ENCODE measurements around the gene C19orf73.
"Not testable (repeated sequence)": the region's sequence is repeated elsewhere in the genome, so short reads cannot be mapped to it uniquely, and the experiment has no call there.

Gene C19orf73

GRCh38 chr19:49130325-49130724 is 11.4 kb upstream of the C19orf73 start:
- H3K27me3 ChIP-seq (ENCODE audit: control insufficient read depth, insufficient read depth, low read length), result no peaks in the 10 kb centered on the region
- H3K36me3 ChIP-seq (ENCODE audit: control insufficient read depth, insufficient read depth, low read length), result peaks cover 7% of the 10 kb centered on the region; the same call in 1 of the 2 replicates
- no peak overlapping the region for H3K9ac ChIP-seq (ENCODE audit: low read depth, low read length)
- H3K4me1 ChIP-seq (ENCODE audit: control insufficient read depth, insufficient read depth, low read length), result peaks cover 5% of the 10 kb centered on the region; the same call in 1 of the 2 replicates
- no peak overlapping the region for H3K27ac ChIP-seq (ENCODE audit: low read depth, low read length)
- H3K9me3 ChIP-seq (ENCODE audit: control insufficient read depth, insufficient read depth, low read length), result no peaks in the 10 kb centered on the region
- H3K4me3 ChIP-seq (ENCODE audit: low read depth, low read length), result no peak overlapping the region

- Histone ChIP-seq H3K4me3 (ENCODE audit: low read depth, low read length) (peak overlapping the region; percentile 80; the same call in 1 of the 2 replicates), H3K36me3 (ENCODE audit: control insufficient read depth, insufficient read depth, low read length) (0 out of 2 replicates have a peak, but pooled peaks cover 1% of the 10 kb centered on the region), H3K9me3 (ENCODE audit: control insufficient read depth, insufficient read depth, low read length) (no peaks in the 10 kb centered on the region), H3K27ac (ENCODE audit: low read depth, low read length) (no peak overlapping the region), H3K27me3 (ENCODE audit: control insufficient read depth, insufficient read depth, low read length) (no peaks in the 10 kb centered on the region), H3K4me1 (ENCODE audit: control insufficient read depth, insufficient read depth, low read length) (peaks cover 5% of the 10 kb centered on the region; the same call in 1 of the 2 replicates), H3K9ac (ENCODE audit: low read depth, low read length) (no peak overlapping the region)
Observed at GRCh38 chr19:49129238-49129583, 10.3 kb upstream of the C19orf73 start.

GRCh38 chr19:49128545-49129237 is 9.7 kb upstream of the C19orf73 start:
- Histone ChIP-seq H3K27ac (ENCODE audit: low read depth, low read length) (no peak overlapping the region), H3K4me1 (ENCODE audit: control insufficient read depth, insufficient read depth, low read length) (peaks cover 5% of the 10 kb centered on the region; the same call in 1 of the 2 replicates), H3K9me3 (ENCODE audit: control insufficient read depth, insufficient read depth, low read length) (no peaks in the 10 kb centered on the region), H3K9ac (ENCODE audit: low read depth, low read length) (no peak overlapping the region), H3K4me3 (ENCODE audit: low read depth, low read length) (peak overlapping the region; percentile 80), H3K27me3 (ENCODE audit: control insufficient read depth, insufficient read depth, low read length) (no peaks in the 10 kb centered on the region), H3K36me3 (ENCODE audit: control insufficient read depth, insufficient read depth, low read length) (no peaks in the 10 kb centered on the region)

GRCh38 chr19:49127674-49128544 is 9.0 kb upstream of the C19orf73 start:
- Histone ChIP-seq H3K4me1 (ENCODE audit: control insufficient read depth, insufficient read depth, low read length) (peaks cover 5% of the 10 kb centered on the region; the same call in 1 of the 2 replicates), H3K27me3 (ENCODE audit: control insufficient read depth, insufficient read depth, low read length) (no peaks in the 10 kb centered on the region), H3K9ac (ENCODE audit: low read depth, low read length) (0 out of 2 replicates have a peak overlapping the region, but pooled peaks have one; percentile 41), H3K4me3 (ENCODE audit: low read depth, low read length) (peak overlapping the region; percentile 80), H3K36me3 (ENCODE audit: control insufficient read depth, insufficient read depth, low read length) (no peaks in the 10 kb centered on the region), H3K9me3 (ENCODE audit: control insufficient read depth, insufficient read depth, low read length) (no peaks in the 10 kb centered on the region), H3K27ac (ENCODE audit: low read depth, low read length) (peak overlapping the region; percentile 47)

DNA sequence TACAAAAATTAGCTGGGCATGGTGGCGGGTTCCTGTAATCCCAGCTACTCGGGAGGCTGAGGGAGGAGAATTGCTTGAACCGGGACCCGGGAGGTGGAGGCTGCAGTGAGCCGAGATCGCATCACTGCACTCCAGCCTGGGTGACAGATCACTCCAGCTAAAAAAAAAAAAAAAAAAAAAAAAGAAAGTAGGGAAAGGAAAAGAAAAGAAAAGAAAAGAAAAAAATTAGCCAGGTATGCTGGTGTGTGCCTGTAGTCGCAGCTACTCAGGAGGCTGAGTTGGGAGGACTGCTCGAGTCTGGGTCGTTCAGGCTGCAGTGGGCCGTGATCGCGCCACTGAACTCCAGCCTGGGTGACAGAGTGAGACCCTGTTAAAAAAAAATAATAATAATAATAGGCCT is 8.3 kb upstream of the C19orf73 start:
- not testable (repeated sequence) for H3K4me3 ChIP-seq (ENCODE audit: low read depth, low read length); H3K9ac ChIP-seq (ENCODE audit: low read depth, low read length); H3K4me1 ChIP-seq (ENCODE audit: control insufficient read depth, insufficient read depth, low read length); H3K27ac ChIP-seq (ENCODE audit: low read depth, low read length); H3K36me3 ChIP-seq (ENCODE audit: control insufficient read depth, insufficient read depth, low read length); H3K27me3 ChIP-seq (ENCODE audit: control insufficient read depth, insufficient read depth, low read length); H3K9me3 ChIP-seq (ENCODE audit: control insufficient read depth, insufficient read depth, low read length)

DNA sequence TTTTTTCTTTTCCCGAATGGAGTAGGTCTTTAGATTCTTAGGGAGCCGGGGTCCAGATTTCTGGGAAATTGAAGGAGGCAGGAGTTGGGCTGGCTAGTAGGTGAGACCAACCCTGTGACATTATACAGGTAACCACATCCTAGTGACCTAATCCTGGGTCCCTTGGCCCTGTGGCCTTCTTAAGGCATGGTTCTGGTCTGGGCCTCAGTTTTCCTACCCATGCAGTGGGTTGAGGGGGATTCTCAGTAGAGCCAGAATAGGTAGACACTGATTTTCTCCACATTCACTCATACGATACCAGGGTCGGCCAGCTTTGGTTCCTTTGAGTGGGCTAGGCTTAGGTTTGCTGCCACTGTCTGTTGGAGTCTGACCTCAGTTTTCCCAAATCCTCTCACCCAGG is 7.6 kb upstream of the C19orf73 start:
- H3K27ac ChIP-seq (ENCODE audit: low read depth, low read length), result no peak overlapping the region
- H3K4me1 ChIP-seq (ENCODE audit: control insufficient read depth, insufficient read depth, low read length), result no peaks in the 10 kb centered on the region; the same call in 1 of the 2 replicates
- no peaks in the 10 kb centered on the region for H3K36me3 ChIP-seq (ENCODE audit: control insufficient read depth, insufficient read depth, low read length)
- no peaks in the 10 kb centered on the region for H3K27me3 ChIP-seq (ENCODE audit: control insufficient read depth, insufficient read depth, low read length)
- no peaks in the 10 kb centered on the region for H3K9me3 ChIP-seq (ENCODE audit: control insufficient read depth, insufficient read depth, low read length)
- no peak overlapping the region for H3K4me3 ChIP-seq (ENCODE audit: low read depth, low read length)
- no peak overlapping the region for H3K9ac ChIP-seq (ENCODE audit: low read depth, low read length)

DNA sequence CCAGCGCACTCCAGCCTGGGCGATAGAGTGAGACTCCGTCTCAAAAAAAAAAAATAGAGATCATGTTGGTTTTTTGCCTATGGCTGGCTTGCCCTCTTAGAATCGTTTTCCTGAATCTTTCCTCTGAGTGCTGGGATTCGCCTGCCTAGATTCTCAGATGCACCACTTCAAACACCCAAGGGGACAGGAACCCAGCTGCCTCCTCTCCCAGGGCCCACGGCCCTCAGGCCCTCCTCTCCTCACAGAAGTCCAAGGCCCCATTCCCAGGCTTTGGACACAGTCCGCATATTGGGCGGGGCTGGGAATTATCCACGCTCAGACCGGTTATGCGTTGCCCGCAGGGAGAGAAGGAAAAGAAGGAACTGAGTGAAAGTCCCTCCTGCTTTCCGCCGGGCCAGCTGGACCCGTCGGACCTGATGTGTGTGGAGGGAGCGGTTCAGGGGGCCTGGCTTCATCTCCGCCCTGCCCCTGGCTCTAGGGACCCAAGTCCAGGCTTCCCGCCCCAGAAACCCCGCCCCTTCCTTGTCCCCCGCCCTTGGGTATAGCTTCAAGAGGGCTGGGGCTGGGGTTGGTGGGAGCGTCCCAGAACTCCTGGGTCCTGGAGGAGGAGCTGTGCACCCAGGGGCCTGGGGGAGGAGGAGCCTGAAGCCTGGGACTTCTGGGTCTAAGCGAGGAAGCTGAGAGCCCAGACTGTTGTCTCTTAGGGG is 6.2 kb upstream of the C19orf73 start:
- no peak overlapping the region for H3K9ac ChIP-seq (ENCODE audit: low read depth, low read length)
- no peaks in the 10 kb centered on the region for H3K9me3 ChIP-seq (ENCODE audit: control insufficient read depth, insufficient read depth, low read length)
- peak overlapping the region; percentile 42; the same call in 1 of the 2 replicates for H3K4me3 ChIP-seq (ENCODE audit: low read depth, low read length)
- H3K27me3 ChIP-seq (ENCODE audit: control insufficient read depth, insufficient read depth, low read length), result peaks cover 10% of the 10 kb centered on the region
- H3K27ac ChIP-seq (ENCODE audit: low read depth, low read length), result no peak overlapping the region
- no peaks in the 10 kb centered on the region; the same call in 1 of the 2 replicates for H3K4me1 ChIP-seq (ENCODE audit: control insufficient read depth, insufficient read depth, low read length)
- H3K36me3 ChIP-seq (ENCODE audit: control insufficient read depth, insufficient read depth, low read length), result no peaks in the 10 kb centered on the region

DNA sequence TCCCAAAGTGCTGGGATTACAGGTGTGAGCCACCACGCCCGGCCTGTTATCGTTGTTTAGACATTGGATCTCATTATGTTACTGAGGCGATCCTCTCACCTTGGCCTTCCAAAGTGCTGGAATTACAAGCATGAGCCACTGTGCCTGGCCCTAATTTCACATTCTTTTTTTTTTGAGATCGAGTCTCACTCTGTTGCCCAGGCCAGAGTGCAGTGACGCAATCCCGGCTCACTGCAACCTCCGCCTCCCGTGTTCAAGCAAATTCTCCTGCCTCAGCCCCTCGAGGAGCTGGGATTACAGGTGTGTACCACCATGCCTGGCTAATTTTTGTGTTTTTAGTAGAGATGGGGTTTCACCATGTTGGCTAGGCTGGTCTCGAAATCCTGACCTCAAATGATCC is 4.3 kb upstream of the C19orf73 start:
- H3K9ac ChIP-seq (ENCODE audit: low read depth, low read length); H3K36me3 ChIP-seq (ENCODE audit: control insufficient read depth, insufficient read depth, low read length); H3K4me1 ChIP-seq (ENCODE audit: control insufficient read depth, insufficient read depth, low read length); H3K4me3 ChIP-seq (ENCODE audit: low read depth, low read length); H3K27ac ChIP-seq (ENCODE audit: low read depth, low read length); H3K9me3 ChIP-seq (ENCODE audit: control insufficient read depth, insufficient read depth, low read length): not testable (repeated sequence)
- peaks cover 17% of the 10 kb centered on the region for H3K27me3 ChIP-seq (ENCODE audit: control insufficient read depth, insufficient read depth, low read length)

DNA sequence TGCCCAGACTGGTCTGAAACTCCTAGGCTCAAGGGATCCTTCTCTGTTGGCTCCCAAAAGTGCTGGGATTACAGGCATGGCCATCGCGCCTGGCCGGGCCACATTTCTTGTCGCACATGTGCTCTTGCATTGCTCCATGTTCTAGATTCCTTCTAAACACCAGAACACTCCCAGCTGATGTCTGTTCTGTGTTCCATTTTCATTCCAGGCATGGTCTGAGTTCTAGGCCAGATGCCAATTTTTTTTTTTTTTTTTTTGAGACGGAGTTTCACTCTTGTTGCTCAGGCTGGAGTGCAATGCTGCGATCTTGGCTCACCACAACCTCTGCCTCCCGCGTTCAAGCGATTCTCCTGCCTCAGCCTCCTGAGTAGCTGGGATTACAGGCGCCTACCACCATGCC is 2.9 kb upstream of the C19orf73 start:
- H3K27me3 ChIP-seq (ENCODE audit: control insufficient read depth, insufficient read depth, low read length), result peaks cover 17% of the 10 kb centered on the region

GRCh38 chr19:49120868-49121267 is 1.9 kb upstream of the C19orf73 start:
- Histone ChIP-seq H3K9ac (ENCODE audit: low read depth, low read length) (no peak overlapping the region), H3K9me3 (ENCODE audit: control insufficient read depth, insufficient read depth, low read length) (no peaks in the 10 kb centered on the region), H3K27me3 (ENCODE audit: control insufficient read depth, insufficient read depth, low read length) (peaks cover 17% of the 10 kb centered on the region), H3K4me1 (ENCODE audit: control insufficient read depth, insufficient read depth, low read length) (peaks cover 8% of the 10 kb centered on the region), H3K4me3 (ENCODE audit: low read depth, low read length) (no peak overlapping the region), H3K27ac (ENCODE audit: low read depth, low read length) (no peak overlapping the region), H3K36me3 (ENCODE audit: control insufficient read depth, insufficient read depth, low read length) (no peaks in the 10 kb centered on the region)

More for the DNA sequence above, 2.9 kb upstream of the C19orf73 start:
- H3K9ac ChIP-seq (ENCODE audit: low read depth, low read length); H3K4me1 ChIP-seq (ENCODE audit: control insufficient read depth, insufficient read depth, low read length); H3K9me3 ChIP-seq (ENCODE audit: control insufficient read depth, insufficient read depth, low read length); H3K36me3 ChIP-seq (ENCODE audit: control insufficient read depth, insufficient read depth, low read length); H3K4me3 ChIP-seq (ENCODE audit: low read depth, low read length); H3K27ac ChIP-seq (ENCODE audit: low read depth, low read length): not testable (repeated sequence)
